GM18507 (cell line): Measurements from ENCODE around the gene PRPF6.
"Not testable (repeated sequence)": the region's sequence is repeated elsewhere in the genome, so short reads cannot be mapped to it uniquely, and the experiment has no call there.

ENCODE experiments used
- DNase-seq: peaks from one replicate; pipeline ENCODE4 v3.0.0; 2011; ENCODE audit warnings: low read depth; ENCODE audit not compliant: insufficient read length; ENCODE audit errors: extremely low spot score
- FAIRE-seq: peaks from 2 replicates; lab custom pipeline; 2011; peaks lifted over from hg19 to GRCh38; lab: Jason Lieb, UNC

The PRPF6 gene

DNA sequence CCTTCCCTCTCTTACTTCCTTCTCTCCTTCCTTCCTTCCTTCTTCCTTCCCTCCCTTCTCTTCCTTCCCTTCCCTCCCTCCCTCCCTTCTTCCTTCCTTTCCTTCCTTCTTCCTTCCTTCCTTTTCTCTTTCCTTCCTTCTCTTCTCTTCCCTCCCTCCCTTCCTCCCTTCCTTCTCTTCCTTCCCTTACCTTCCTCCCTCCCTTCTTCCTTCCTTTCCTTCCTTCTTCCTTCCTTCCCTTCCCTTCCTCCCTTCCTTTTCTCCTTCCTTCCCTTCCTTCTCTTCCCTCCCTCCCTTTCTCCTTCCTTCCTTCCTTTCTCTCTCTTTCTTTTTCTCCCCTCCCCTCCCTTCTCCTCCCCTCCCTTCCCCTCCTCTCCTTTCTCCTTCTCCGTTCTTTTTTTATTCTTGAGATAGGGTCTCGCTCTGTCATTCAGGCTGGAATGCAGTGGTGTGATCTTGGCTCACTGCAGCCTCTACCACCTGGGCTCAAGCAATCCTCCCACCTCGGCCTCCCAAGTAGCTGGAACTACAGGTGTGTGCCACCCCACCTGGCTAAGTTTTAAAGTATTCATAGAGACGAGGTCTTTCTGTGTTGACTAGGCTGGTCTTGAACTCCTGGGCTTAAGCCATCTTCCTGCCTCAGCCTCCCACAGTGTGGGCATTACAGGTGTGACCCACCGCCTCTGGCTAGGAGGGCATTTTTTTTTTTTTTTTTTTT lies 10.1 kb upstream of the PRPF6 start:
- no peak for FAIRE-seq
- DNase-seq = no peak

DNA sequence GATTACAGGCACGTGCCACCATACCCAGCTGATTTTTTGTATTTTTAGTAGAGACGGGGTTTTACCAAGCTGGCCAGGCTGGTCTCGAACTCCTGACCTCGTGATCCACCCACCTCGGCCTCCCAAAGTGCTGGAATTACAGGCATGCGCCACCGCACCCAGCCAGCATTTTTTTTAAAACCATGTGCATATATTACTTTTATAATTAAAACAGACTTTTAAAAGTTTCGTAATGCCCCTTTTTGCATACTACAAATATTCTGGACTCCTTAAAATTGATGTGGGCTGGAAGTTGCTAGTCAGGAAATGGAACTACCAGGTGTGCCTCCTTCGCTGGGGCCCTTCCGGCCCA lies 9.0 kb upstream of the PRPF6 start:
- not testable (repeated sequence) for DNase-seq, FAIRE-seq

DNA sequence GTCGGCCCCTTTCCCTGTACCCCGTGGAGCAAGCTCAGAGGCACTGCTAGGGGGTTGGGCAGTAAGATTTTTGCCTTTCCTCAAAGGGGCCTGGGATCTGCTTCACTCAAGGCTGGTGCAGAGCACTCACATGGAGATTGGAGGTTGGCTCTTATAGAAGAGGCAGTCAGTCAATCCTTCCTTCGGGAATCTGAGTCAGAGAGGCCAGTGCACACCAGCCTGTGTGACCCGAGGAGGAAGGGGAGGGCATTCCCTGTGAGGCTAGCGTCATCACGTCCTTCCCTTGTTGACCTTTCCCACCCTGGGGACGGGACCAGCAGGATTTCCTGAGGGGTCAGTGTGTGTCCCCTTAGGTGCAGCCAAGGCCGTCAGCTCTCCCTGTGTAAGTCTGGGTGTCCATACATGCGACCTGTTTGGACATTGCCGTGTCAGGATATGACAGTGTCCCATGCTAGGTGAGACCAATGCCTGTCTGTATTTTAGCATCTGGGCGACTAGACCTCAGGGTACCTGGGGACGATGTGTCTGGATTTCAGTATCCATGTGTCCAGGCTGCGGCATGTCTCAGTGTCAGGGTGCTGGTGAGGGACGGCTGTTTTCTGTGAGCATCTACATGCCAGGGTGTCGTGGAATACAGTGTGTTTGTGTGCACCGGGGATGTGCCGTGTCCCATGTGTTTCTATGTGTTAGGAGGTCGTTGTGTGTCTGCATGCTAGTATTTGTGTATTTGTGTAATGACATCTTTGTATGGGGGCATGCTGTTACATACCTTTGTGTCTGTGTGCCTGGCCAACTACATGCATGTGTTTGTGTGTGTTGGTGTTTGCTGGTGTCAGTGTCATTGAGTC lies 8.4 kb upstream of the PRPF6 start:
- DNase-seq (no peak), FAIRE-seq (no peak)

DNA sequence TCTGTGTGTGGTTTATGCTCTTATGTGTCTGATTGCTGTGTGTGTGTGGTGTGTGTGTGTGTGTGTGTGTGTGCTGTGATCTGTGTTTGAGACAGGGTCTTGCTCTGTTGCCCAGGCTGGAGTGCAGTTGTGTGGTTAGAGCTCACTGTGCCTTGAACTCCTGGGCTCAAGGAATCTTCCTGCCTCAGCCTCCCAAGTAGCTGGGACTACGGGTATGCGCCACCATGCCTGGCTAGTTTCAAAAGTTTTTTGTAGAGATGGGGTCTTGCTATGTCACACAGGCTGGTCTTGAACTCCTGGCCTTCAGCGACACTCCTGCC lies 7.8 kb upstream of the PRPF6 start:
- DNase-seq (no peak), FAIRE-seq (no peak)

DNA sequence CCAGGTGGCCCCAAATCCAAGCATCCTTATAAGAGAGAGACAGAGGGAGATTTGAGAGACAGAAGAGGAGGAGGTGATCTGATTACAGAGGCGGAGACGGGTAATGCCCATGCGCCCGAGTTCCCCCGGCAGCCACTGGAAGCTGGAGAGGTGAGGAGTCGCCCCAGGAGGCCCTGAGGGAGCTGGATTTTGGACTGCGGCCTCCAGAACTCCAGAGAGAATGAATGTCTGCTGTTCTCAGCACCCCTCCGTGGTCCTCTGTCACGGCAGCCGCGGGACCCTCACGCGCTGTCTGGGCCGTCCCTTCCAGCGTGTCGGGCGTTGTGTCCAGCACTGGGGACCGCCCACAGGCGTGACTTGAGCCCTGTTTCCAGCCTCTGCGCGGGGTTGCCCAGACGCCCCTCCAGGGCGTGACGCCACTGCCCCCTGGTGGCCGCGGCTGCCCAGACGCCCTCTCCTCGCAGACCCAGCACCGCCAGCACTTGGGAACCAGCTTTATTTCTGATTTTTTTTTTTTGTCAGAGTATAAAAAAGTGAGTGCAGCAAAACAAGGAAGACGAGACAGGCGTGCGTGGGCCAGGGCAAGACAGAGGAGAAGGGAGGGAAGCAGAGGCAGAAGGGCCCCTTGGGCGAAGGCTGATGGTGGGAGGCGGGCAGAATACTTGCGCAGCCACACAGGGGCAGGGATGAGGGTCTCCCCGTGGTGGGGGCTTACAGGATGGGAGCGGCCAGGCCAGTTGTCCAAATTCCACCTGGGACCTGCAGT lies 7.1 kb upstream of the PRPF6 start:
- no peak for DNase-seq

DNA sequence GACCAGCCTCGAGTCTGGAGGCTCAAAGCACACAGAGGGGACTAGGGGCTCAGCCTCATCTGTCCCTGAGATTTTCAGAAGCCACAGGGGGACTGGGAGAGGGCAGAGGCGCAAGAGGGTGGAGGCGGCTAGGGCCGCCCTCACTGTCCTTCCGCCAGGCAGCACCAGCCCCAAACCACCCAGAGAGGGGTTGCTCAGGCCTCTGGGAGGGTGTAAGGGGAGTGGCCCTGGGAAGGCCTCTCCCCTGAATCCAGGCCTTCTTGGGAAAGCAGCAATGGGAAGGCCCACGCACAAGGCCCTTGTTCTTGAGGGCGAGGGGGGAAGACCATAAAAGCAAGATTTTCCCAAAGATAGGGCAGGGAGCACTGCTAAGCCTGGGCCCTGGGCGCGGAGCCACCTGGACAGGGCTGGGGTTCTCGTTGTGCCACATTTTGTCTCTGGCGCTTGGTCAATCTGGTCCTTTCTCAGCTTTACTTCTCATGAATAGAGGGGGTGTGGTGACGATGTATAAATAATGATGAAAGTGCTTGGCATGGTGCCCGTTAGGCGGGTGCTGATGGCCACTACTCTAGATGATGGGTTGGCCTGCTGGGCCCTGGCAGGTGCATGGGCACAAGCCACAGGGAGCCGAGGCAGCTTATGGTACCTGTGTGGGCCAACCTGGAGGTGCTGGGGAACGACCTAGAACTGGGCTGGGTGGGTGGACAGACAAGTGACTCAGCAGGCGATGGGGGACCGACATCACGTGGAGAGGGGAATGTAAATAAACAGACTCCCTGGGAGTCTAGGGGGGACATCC lies 6.3 kb upstream of the PRPF6 start:
- DNase-seq (no peak), FAIRE-seq (no peak)

More for the DNA sequence above, 7.1 kb upstream of the PRPF6 start:
- peak; percentile 39 for FAIRE-seq

DNA sequence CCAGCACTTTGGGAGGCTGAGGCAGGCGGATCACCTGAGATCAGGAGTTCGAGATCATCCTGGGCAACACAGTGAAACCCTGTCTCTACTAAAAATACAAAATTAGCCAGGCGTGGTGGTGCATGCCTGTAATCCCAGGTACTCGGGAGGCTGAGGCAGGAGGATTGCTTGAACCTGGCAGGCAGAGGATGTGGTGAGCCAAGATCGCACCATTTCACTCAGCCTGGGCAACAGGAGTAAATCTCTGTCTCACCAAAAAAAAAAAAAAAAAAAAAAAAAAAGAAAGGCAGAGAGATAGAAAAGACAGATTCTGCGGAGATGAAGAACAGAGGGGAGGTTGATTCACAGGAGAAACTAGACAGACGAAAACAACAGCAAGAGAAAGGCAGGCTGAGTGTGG lies 4.4 kb upstream of the PRPF6 start:
- FAIRE-seq, DNase-seq: not testable (repeated sequence)

DNA sequence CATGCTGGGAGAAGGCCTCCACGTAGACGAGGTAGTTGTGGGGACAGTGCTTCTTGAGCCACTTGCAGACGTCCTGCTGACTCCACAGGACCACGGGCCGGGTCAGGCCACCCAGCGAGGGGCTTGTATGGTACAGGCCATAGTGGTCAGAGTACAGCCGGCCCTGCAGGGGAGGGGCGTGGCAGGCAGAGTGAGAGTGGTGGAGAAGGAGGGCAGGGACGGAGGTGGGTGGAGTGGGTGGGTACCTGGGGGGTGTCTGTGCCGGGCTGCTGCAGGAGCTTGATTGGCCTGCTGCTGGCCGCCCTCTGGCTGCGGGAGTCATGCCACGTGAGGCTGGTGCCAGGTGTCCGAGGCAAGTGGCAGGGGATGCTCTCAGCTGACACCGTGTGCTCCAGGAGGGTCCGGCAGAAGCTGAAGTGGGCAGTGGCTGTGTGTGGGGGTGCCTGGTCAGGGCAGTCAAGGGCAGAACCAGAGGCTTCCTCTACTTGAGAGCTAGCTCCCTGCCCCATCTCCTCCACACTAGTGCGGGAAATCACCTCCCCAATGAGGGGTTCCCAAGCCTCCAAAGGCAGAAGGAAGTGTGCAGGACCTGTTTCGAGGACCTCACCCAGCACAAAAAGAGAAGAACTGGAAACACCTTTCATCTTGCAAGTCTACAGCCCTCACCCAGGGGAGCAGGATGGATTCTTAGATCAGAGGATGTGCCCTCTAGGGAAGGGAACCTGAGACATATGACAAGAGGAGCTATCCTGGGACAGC lies 3.8 kb upstream of the PRPF6 start:
- FAIRE-seq (no peak), DNase-seq (no peak)

DNA sequence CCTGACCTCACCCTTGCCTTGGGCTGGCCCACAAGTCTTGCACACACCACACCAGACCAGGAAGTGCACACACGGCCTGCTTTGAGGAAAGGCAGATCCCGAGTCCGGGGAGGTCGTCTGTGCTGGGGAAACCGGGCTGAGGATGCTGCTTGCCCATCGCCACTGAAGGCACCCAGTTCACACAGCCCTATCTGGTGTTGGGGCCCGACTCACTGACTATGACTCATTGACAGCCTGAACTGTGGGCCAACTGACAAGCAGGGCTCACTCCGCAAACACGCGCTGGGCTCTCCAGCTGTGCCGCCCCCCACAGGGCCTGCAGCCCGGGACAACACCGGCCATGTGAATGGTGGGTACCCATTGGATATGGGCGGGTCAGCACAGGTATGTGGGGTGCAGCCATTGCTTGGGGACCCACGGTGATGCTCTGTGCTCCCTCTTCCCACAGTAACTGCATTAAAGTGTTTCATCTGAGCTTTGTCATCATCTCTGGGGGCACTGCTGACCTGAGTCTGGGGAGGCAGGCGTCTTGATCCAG lies 3.1 kb upstream of the PRPF6 start:
- DNase-seq (no peak), FAIRE-seq (no peak)

DNA sequence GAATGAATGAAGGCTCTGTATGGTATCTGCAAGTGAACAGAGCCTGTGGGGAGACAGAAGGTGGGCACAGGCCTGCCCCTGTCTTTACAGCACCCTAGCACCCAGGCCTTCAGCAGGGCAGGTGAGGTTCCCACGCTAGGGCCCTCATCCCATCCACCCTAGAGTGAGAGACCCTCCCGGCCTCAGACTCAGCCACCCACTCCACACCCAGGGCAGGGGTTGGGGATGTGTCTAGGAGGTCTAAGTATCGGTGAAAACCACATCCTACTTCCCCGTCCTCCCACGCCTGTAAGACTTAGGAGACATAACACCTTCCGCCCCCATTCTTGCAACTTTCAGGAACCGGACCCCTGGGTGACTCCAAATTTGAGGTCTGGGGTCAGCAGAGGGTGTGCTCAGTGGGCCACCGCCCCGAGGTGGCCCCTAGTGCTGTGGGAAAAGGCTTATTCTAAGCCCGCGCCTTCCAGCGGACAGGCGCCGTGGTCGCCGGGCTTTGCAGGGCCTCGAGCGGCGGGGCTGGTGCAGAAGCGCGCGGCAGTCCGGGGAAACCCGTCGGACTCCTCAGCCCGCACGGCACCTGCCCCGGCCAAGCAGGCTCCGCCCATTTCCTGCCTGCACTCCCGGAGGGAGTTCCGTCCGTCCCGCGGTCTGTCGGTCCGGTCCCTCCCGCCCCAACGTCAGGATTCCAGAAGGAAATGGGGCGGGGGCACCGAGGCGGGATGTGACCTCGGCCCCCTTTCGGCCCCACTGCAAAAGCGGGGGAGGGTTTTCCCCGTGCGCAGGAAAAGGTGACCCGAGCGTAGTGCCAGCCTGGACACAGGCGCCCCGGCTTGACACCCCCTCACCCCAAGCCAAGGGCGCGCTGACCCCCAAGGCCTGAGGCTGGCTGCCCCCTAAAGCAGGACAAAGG lies 2.4 kb upstream of the PRPF6 start:
- FAIRE-seq (peak; percentile 86), DNase-seq (no peak)

DNA sequence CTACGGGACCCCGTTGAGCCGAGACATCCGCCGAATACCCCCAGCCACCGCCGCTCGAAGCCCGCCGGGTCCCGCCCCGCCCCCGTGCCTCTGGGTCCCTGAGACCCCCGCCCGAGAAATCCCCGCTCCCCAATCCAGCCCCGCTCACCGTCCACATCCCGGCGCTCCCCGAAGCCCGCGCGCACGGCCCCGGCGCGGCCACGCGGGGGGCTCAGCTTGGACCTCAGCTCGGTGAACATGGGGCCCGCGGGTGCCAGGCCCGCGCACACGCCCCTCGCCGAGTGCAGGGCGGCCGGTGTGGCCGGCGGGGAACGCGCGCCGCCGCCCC lies 1.7 kb upstream of the PRPF6 start:
- FAIRE-seq (no peak), DNase-seq (no peak)

DNA sequence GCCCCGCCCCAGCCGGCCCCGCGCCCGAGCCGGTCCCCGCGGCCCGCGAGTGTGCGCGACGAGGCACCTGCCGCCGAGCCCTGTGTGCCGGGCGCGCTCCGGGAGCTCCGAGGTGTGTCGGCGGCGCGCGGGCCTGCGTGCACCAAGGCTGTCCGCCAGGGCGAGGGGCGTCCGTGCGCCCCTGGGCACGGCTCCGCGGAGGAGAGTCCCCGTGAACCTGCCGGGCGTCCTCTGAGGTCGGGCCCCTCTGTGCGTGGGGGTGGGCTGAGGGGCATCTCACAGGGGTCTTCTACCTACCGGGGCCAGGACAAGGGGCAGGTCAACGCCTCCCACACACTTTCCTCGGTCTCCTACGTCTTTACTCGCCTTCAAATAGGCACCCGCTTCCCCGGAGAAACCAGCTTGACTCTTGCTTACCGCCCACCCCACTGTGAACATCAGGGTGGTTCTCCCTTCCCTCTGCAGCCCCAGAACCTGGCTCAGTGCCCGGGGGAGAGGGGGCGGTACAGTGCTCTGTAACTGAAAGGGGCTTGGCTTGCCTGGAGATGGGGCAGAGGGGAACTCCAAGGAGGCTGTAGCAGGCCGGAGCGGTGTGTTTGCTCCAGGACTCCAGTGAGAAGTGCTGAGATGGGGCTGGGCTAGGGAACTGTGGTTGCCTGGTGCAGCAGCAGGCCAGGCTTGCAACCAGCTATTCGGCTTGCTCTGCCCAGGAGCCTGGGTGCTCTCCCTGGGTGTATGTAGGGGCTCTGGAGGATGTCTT lies 1.2 kb upstream of the PRPF6 start, which contains the start of gene SAMD10:
TSS of gene SAMD10 (minus strand) at position 86 of the 760 bp plus-strand sequence. CDS start 175 bp downstream, outside the sequence.
- DNase-seq (no peak), FAIRE-seq (peak; percentile 76)

DNA sequence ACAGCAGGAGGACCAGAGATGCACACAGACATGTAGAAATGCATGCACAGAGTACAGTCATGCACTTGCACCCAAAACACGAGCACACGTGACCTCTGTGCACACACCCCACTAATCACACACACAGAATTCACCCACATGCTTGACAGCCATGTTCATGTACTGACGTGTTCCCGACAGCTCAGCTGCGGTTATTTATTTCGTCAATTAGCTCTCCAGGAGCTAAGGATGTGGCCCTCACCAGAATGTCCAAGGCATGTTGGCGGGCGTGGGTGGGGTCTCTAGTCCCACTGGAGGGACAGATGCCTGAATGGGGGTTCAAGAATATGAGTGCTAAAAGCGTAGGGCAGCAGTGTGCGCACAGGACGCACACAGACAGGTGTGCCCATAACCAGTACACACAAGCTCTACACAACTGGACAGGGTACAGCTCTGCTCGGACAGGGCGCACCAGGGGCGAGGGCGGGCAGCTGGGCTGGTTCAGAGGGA lies 571 bp upstream of the PRPF6 start:
- DNase-seq = no peak
- no peak for FAIRE-seq

DNA sequence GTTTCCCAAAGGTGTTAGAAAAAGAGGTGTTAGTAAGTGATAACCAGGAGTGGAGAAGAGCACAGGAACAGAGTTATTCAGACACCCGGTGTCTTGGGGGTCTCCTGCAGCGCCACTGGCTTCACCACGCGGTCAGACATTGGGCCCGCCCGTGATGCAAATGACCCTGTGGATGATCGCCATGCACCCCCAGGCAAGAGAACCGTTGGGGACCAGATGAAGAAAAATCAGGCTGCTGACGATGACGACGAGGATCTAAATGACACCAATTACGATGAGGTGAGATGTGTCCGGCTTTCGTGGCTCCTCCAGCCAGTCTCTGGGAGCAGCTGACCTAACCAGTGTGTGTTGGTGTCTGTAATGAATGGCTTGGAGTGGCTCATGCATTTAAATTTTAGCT lies 2.0 kb downstream of the PRPF6 start:
- DNase-seq (no peak), FAIRE-seq (no peak)

DNA sequence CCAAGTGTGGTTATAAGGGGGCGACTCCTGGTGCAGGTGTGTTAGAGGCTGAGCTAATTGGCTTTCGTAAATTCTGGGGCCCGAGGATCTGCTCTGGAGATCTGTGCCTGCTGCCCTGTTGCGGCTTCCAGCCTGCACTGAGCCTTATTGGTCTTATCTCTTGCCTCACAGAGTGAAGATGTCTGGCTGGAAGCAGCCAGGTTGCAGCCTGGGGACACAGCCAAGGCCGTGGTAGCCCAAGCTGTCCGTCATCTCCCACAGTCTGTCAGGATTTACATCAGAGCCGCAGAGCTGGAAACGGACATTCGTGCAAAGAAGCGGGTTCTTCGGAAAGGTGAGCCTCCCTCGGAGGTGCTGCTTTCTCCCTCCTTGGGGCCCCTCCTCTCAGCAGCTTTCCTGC lies 20.0 kb downstream of the PRPF6 start:
- DNase-seq (no peak), FAIRE-seq (no peak)

DNA sequence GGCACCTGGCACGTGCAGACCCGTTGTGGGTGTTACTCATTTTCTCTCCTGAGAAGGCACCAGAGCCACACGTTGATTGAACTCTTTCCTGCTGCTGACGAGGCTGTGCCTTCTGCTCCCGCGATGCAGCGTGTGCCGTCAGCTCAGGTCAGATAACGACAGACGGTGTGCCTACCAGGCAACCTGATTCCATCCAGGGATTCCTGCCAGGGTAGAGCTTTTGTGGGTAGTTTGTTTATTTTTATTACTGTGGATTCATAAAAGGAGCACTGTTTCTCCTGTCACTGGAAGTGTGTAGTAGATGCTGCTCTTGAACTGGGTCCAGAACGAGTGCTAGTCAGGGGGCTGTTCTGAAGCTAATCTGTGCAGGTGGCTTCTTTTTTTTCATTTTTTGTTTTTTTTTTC lies 20.7 kb downstream of the PRPF6 start:
- FAIRE-seq (no peak), DNase-seq (no peak)
